CD4-positive, alpha-beta T cell treated with Interleukin-15 for 1 hour (primary cell): ENCODE measurements around the gene APBA3.
"Not testable (repeated sequence)": the region's sequence is repeated elsewhere in the genome, so short reads cannot be mapped to it uniquely, and the experiment has no call there.

ENCODE experiments used
- DNase-seq: peaks from one replicate; pipeline ENCODE4 v3.0.0-alpha.2; 2020

APBA3 gene

GRCh38 chr19:3770136-3770999 lies 8.9 kb upstream of the APBA3 start:
- DNase-seq = no peak

- no peak for DNase-seq
These were observed 8.0 kb upstream of the APBA3 start for GRCh38 chr19:3769494-3769893.

GRCh38 chr19:3768748-3769099 lies 7.2 kb upstream of the APBA3 start:
- no peak for DNase-seq

- no peak for DNase-seq
These were observed 6.7 kb upstream of the APBA3 start for GRCh38 chr19:3768015-3768747.

- DNase-seq = no peak
These were observed 5.6 kb upstream of the APBA3 start for GRCh38 chr19:3767050-3767449.

- peak; percentile 32 for DNase-seq
These were observed 5.0 kb upstream of the APBA3 start for GRCh38 chr19:3766520-3766919.

GRCh38 chr19:3765757-3766156 lies 4.3 kb upstream of the APBA3 start:
- DNase-seq = not testable (repeated sequence)

GRCh38 chr19:3765121-3765520 lies 3.6 kb upstream of the APBA3 start:
- DNase-seq = no peak

- peak; percentile 99 for DNase-seq
These were observed 1.3 kb upstream of the APBA3 start, which contains the start of gene MRPL54 for GRCh38 chr19:3762501-3763459. TSS of gene MRPL54 (plus strand) at chr19:3762682. CDS start at chr19:3762701, 19 bp downstream.

- DNase-seq = no peak
These were observed 610 bp upstream of the APBA3 start for GRCh38 chr19:3762130-3762473.

- DNase-seq = no peak
These were observed 576 bp downstream of the APBA3 start for GRCh38 chr19:3760871-3761361.

GRCh38 chr19:3759482-3760254 lies 1.8 kb downstream of the APBA3 start:
- DNase-seq = no peak

GRCh38 chr19:3758297-3758696 lies 3.2 kb downstream of the APBA3 start:
- DNase-seq = not testable (repeated sequence)

GRCh38 chr19:3757705-3758104 lies 3.8 kb downstream of the APBA3 start:
- DNase-seq = not testable (repeated sequence)

- no peak for DNase-seq
These were observed 7.7 kb downstream of the APBA3 start for GRCh38 chr19:3753631-3754410.

GRCh38 chr19:3752492-3752891 lies 9.0 kb downstream of the APBA3 start:
- no peak for DNase-seq

- no peak for DNase-seq
These were observed 10.3 kb downstream of the APBA3 start for GRCh38 chr19:3751236-3751635.

- no peak for DNase-seq
These were observed 11.3 kb downstream of the APBA3 start for GRCh38 chr19:3750211-3750610.

GRCh38 chr19:3748965-3749364 lies 12.5 kb downstream of the APBA3 start:
- DNase-seq = no peak

GRCh38 chr19:3746371-3747056 lies 15.0 kb downstream of the APBA3 start:
- no peak for DNase-seq
